Measurements from ENCODE around the gene DHRS3. TPM values are rescaled to one million over a fixed set of nuclear protein-coding genes. Genes with fewer than 3 reads are reported as not detected.

Gene DHRS3
- polyA plus RNA-seq, 4 donors = 81.3 to 236 (median 88.0) TPM

DNA sequence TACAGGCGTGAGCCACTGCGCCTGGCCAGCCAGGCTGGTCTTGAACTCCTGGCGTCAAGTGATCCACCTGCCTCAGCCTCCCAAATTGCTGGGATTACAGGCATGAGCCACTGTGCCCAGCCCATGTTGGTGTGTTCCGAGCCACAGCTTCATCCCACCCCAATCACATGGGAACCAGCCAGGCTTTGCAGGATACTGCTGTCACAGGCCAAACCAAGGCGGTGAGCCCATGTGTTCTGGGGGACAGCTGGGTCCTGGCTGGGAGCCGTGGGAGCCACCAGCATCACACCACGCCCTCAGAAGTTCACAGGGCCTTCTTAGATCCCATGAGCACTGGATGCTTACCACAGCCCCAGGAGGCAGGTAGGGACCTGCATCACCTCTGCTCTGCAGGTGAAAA, 56.9 kb downstream of the DHRS3 start:
- DNase-seq (ENCODE audit: low read depth in 4 of 4, low spot score in 3 of 4) = no peak

DNA sequence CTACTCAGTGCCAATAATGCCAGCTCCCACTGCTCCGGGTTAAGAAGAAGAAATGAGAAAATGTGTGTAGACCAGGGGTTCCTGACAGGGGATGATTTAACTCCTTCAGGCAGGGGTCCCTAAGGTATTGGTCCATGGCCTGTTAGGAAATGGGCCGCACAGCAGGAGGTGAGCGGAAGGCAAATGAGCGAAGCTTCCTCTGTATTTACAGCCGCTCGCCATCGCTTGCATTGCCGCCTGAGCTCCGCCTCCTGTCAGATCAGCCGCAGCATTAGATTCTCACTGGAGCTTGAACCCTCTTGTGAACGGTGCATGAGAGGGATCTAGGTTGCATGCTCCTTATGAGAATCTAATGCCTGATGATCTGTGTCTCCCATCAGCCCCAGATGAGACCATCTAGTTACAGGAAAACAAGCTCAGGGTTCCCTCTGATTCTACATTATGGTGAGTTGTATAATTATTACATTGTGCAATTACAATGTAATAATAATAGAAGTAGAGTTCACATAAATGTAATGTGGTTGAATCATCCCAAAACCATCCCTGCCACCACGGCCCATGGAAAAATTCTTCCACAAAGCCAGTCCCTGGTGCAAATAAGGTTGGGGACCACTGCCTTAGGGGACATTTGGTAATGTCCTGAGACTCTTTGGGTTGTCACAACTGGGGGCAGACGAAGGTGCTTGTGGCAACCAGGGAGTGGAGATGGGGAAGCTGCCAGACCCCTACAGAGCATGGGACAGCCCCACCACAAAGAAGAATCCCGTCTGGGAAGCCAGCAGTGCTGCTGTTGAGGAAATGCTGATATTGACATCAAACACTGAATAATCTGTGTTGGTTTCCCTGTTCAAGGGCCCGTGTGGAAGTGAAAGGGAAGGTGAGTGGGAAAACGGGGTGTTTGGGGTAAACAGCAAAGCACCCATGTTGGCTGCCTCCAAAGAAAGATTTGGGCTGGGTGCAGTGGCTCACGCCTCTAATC, 60.8 kb downstream of the DHRS3 start:
- no peak for DNase-seq (ENCODE audit: low read depth in 4 of 4, low spot score in 3 of 4)

GRCh38 chr1:12556368-12556930, 61.6 kb downstream of the DHRS3 start:
- DNase-seq (ENCODE audit: low read depth in 4 of 4, low spot score in 3 of 4) = peak in 1 of 4 donors; percentile 57

GRCh38 chr1:12555411-12556367, 62.3 kb downstream of the DHRS3 start:
- no peak for DNase-seq (ENCODE audit: low read depth in 4 of 4, low spot score in 3 of 4)

DNA sequence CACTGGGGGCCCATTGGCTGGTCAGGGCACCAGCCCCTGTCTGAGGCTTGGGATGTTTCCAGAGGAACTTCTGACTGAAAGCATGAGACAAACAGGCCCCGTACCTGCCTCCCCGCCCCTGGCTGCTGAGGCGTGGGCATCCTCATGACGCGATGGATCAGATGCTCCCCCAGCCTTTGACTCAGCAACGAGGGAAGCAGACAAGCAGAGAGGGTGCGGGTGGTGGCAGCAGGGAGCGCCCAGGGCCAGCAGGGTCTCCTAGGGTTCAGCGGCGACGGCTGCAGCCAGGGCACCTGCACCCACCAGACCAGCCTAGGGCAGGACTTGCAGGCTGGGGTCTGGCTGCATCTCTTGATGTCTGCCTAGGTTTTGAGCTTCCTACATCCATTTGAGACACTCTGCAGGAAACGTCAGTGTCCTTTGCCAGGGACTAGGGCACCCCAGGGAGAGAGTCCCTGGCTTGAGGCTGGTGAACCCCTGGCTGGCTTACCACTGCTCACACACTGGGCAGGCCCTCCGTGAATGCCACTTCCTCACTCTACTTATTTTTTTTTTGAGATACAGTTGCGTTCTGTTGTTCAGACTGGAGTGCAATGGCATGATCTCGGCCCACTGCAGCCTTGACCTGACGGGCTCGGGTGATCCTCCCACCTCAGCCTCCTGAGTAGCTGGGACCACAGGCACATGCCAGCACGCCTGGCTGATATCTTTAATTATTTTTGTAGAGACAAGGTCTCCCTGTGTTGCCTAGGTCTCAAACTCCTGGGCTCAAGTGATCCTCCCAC, 63.3 kb downstream of the DHRS3 start:
- DNase-seq (ENCODE audit: low read depth in 4 of 4, low spot score in 3 of 4) = no peak

DNA sequence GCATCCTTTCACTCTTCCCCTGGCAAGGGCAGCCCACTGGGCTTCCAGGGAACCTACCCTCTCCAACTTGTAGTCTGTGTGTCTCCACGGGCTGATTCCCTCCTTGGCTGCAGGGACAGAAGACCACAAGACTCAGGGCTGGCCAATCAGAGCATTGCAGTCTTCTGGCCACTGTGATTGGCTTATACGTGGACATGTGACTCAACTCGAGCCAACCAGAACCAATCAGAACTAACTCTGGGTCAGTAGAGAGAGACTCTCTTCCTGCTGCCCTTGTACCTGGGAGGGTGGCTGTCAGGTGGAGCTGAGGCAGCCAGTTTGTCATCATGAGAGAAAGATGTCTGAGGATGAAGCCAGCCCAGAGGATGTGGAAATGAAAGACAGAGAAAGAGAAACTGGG, 64.0 kb downstream of the DHRS3 start:
- no peak for DNase-seq (ENCODE audit: low read depth in 4 of 4, low spot score in 3 of 4)

DNA sequence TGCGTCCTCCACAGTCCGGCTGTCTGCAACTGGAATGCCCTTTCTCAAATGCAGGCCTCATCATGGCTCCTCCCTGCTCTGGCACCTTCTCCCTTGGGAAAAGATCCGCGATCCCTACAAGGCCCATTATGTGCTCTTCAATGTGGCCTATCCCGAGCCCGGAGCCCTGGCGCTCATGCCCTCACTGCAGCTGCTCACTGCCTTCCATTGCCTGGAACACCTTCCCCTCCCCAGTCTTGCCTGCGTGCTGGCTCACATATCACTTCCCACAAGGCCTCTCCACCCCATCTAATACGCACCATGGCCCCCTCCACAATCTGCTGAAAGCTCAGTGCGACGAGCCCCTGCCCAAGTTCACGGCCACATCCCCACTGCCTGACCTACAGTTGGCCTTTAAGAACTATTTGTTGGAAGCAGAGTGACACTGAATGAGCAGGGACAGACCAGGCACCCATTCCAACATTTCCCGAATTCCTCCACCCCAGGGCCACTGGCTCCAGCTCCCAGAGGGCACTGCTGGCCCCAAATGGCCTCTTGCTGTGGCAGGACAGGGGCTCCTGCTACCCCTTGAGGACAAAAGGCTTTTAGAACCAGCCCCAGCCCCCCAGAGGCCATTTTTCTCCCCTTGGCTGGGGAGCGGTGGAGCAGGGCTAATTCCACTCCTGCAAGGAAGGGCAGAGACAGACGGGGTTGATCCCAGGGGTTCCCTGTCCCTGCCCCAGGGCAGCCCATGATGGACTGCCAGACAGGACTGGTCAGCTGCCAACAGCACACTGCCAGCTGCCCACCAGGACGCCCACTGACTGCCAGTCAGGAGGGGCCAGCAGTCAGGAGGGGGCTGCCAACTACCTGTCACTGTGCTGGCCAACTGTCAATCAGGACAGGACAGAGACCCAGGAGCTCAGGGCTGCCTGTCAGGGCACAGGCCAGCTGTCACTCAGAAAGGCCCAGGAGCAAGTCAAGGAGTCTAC, 64.8 kb downstream of the DHRS3 start:
- DNase-seq (ENCODE audit: low read depth in 4 of 4, low spot score in 3 of 4) = no peak

GRCh38 chr1:12552111-12552888, 65.7 kb downstream of the DHRS3 start:
- no peak for DNase-seq (ENCODE audit: low read depth in 4 of 4, low spot score in 3 of 4)

DNA sequence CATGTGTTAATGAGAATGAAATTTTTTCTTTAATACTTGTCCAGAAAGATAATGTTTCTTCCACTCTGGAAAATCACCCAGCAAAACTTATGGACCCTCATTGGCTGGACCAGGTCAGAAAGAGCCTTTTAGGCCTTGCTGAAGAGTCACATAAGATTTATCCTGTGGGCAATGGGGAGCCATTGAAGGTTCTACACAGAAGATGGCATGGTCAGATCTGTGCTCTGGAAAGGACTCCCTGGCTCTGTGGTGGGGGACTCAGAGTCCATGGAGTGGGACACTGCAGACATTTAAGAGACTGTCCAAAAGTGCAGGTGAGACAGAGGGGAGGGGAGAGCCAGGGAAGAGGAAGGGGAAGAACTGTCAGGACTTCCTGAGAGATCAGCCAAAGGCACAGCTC, 66.4 kb downstream of the DHRS3 start:
- DNase-seq (ENCODE audit: low read depth in 4 of 4, low spot score in 3 of 4) = no peak

DNA sequence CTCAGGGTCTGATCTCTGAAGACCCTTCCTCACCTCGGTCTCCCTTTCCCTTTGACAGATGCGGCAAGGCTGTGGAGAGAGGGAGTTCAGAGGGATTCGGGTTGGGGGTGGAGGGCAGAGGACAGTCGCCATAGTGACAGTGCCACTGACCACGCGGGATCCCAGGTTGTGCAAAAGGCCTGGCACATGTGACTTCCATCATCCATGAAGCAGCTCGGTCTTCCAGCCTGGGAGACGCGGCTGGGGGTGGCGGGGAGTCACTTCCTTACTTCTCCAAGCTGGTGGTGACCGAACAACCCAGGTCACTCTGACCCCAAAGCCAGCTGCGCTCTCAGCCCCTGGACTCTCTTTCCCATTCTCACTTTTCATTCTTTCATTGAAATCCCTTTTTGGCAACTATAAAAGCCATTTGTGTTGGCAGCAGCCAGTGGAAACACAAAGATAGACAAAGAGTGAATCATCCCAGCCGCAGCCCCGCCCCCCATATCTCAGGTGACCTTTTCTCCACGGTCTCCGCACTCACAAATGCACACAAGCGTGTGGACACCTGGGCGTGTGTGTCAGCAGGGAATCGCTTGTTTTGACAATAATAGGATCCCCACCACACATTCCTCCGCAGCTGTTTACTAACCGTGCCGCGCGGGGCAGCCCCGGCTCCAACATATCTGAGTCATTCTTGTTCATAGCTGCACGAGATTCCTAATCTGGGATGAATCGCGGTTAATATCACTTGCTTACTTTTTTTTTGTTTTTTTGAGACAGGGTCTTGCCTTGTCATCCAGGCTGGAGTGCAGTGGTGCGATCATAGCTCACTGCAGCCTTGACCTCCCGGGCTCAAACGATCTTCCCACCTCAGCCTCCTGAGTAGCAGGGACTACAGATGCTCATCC, 68.3 kb downstream of the DHRS3 start:
- peak in 1 of 4 donors; percentile 71 for DNase-seq (ENCODE audit: low read depth in 4 of 4, low spot score in 3 of 4)

GRCh38 chr1:12548973-12549459, 69.0 kb downstream of the DHRS3 start:
- DNase-seq (ENCODE audit: low read depth in 4 of 4, low spot score in 3 of 4) = no peak

DNA sequence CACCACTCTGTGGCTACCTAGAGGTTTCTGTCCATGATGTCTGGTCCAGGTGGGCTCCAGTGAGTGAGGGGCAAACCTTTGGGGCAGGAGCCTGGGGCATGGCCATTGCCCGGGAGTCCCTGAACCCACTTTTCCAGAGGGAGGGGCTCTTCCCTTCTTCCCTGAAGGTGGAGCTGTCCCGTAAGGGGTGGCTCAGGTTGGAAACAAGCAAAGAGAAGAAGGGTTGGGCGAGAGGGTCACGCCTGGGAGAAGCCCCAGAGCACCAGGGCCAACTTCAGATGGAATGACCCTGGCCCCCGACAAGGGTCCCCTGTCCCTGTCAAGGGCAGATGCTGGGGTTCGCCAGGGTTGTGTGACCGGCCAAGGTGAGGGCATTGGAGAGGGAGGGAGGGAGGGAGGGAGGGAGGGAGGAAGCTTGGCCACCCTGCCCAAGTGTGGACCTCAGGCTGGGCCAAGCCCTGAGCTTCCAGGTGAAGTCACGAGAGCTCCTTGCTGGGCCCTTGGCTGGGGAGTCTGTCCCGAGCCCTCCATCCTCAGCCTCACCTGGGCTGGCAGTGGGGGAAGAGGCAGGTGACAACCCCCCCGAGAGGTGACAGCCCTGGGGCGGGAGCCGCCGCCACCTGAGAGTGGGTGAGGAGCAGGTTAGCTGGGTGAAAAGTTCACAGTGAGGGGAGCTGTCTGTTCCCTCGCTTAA, 69.6 kb downstream of the DHRS3 start:
- DNase-seq (ENCODE audit: low read depth in 4 of 4, low spot score in 3 of 4) = no peak

GRCh38 chr1:12547586-12548225, 70.3 kb downstream of the DHRS3 start:
- no peak for DNase-seq (ENCODE audit: low read depth in 4 of 4, low spot score in 3 of 4)

DNA sequence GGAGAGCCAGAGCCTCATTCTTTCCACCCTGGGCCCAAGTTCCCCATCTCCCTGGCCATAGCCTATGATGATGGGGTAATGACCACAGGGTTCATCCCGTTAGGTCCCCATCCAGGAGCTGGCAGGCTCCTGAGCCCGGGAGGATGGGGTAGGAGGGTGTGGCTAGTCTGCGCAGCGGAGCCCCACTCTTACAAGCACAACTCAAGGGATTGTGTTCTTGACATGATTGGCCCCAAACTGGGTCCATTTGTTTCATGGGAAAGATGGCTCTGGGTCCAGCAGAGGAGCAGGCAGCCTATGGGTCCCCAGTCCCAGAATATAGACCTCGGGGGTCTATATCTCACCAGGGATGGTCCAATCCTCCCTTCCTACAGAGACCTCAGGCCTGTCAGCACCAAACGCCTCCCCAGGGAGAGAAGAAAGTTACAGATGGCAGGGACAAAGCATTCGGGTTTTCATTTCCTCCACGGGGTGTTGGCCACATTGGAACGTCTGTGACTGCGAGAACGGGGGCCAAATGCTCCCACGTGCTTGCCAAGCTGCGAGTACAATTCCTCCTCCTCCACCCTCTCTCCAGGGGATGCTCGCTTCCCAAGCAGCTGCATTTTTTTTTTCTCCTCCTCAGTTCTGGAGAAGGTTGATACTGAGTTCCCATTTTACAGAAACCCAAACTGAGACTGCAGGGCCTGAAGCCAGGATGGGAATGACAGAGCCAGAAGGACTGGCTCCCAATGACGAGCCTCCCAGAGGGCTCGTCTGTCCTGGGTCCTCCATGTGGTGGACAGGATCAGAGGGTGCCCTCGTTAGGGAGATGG, 71.0 kb downstream of the DHRS3 start:
- no peak for DNase-seq (ENCODE audit: low read depth in 4 of 4, low spot score in 3 of 4)

GRCh38 chr1:12544992-12545391, 73.0 kb downstream of the DHRS3 start:
- no peak for DNase-seq (ENCODE audit: low read depth in 4 of 4, low spot score in 3 of 4)
